Muscle layer of colon (tissue), 2 donors: Measurements from ENCODE around the gene G2E3.
A peak's percentile ranks its signal among the peaks of the same experiment; 100 is the strongest.

Experiments
- H3K27ac ChIP-seq: one replicate; pipeline ENCODE4 v1.7.0; 2013; ENCODE audit warnings: low read depth, mild to moderate bottlenecking, low read length, moderate library complexity
- H3K27me3 ChIP-seq, 2 donors: one replicate each; pipeline ENCODE4 v1.7.0; 2013; ENCODE audit warnings: low read length in 2 of 2, mild to moderate bottlenecking in 2 of 2; ENCODE audit not compliant: insufficient read depth in 2 of 2, control insufficient read depth in 1 of 2
- H3K36me3 ChIP-seq: one replicate; pipeline ENCODE4 v1.7.0; 2013; ENCODE audit warnings: mild to moderate bottlenecking, low read length; ENCODE audit not compliant: insufficient read depth
- H3K4me1 ChIP-seq: one replicate; pipeline ENCODE4 v1.7.0; 2013; ENCODE audit warnings: mild to moderate bottlenecking, low read length; ENCODE audit not compliant: insufficient read depth
- H3K4me3 ChIP-seq, 2 donors: one replicate each; pipeline ENCODE4 v1.7.0; 2013; ENCODE audit warnings: low read length in 2 of 2, low read depth in 1 of 2, mild to moderate bottlenecking in 1 of 2, moderate library complexity in 1 of 2
- H3K9ac ChIP-seq: one replicate; pipeline ENCODE4 v1.7.0; 2013; ENCODE audit warnings: low read length
- H3K9me3 ChIP-seq: one replicate; pipeline ENCODE4 v1.7.0; 2013; ENCODE audit warnings: mild to moderate bottlenecking, low read length
- donor health status: abdominal sarcoma.
- donor health status: Adenocarcinoma of cecum.

The G2E3 gene

GRCh38 chr14:30558675-30559555 lies at the start of gene G2E3:
TSS of gene G2E3 (plus strand) at chr14:30559158. CDS start at chr14:30581080, 21,922 bp downstream.
- Histone ChIP-seq H3K4me1 (peaks cover 14% of the 10 kb centered on the region), H3K27me3 (no peaks in the 10 kb centered on the region), H3K4me3 (peak within 1 kb of the TSS; percentile 95 to 96)

GRCh38 chr14:30517737-30518136 lies 41.2 kb upstream of the G2E3 start:
- no peak overlapping the region for H3K4me3 ChIP-seq
- H3K36me3 ChIP-seq: no peaks in the 10 kb centered on the region
- no peaks in the 10 kb centered on the region for H3K4me1 ChIP-seq
- no peak overlapping the region for H3K9ac ChIP-seq
- no peaks in the 10 kb centered on the region for H3K9me3 ChIP-seq
- no peaks in the 10 kb centered on the region for H3K27me3 ChIP-seq
- H3K27ac ChIP-seq: no peak overlapping the region

More at GRCh38 chr14:30558675-30559555, at the start of gene G2E3:
- no peaks in the 10 kb centered on the region for H3K9me3 ChIP-seq
- no peaks in the 10 kb centered on the region for H3K36me3 ChIP-seq
- H3K9ac ChIP-seq: peak within 1 kb of the TSS; percentile 72
- H3K27ac ChIP-seq: peak within 1 kb of the TSS; percentile 93

- Histone ChIP-seq H3K4me3 (no peak overlapping the region), H3K9me3 (no peaks in the 10 kb centered on the region), H3K9ac (no peak overlapping the region), H3K36me3 (no peaks in the 10 kb centered on the region), H3K27ac (no peak overlapping the region), H3K27me3 (no peaks in the 10 kb centered on the region), H3K4me1 (no peaks in the 10 kb centered on the region)
Observed at GRCh38 chr14:30518867-30519560, 39.9 kb upstream of the G2E3 start.

GRCh38 chr14:30519961-30520360 lies 39.0 kb upstream of the G2E3 start:
- H3K4me1 ChIP-seq: no peaks in the 10 kb centered on the region
- no peak overlapping the region for H3K4me3 ChIP-seq
- H3K9ac ChIP-seq: no peak overlapping the region
- H3K9me3 ChIP-seq: no peaks in the 10 kb centered on the region
- H3K27ac ChIP-seq: no peak overlapping the region
- H3K36me3 ChIP-seq: no peaks in the 10 kb centered on the region
- H3K27me3 ChIP-seq: no peaks in the 10 kb centered on the region

GRCh38 chr14:30520536-30520935 lies 38.4 kb upstream of the G2E3 start:
- Histone ChIP-seq H3K27ac (no peak overlapping the region), H3K9me3 (no peaks in the 10 kb centered on the region), H3K36me3 (no peaks in the 10 kb centered on the region), H3K27me3 (no peaks in the 10 kb centered on the region), H3K9ac (no peak overlapping the region), H3K4me3 (no peak overlapping the region), H3K4me1 (no peaks in the 10 kb centered on the region)

- H3K27me3 ChIP-seq: no peaks in the 10 kb centered on the region
- H3K27ac ChIP-seq: no peak overlapping the region
- no peaks in the 10 kb centered on the region for H3K4me1 ChIP-seq
- H3K9me3 ChIP-seq: no peaks in the 10 kb centered on the region
- no peak overlapping the region for H3K9ac ChIP-seq
- no peak overlapping the region for H3K4me3 ChIP-seq
- no peaks in the 10 kb centered on the region for H3K36me3 ChIP-seq
Observed at GRCh38 chr14:30521899-30522736, 36.8 kb upstream of the G2E3 start.

GRCh38 chr14:30525833-30526232 lies 33.1 kb upstream of the G2E3 start:
- H3K9me3 ChIP-seq: no peaks in the 10 kb centered on the region
- H3K27me3 ChIP-seq: no peaks in the 10 kb centered on the region
- H3K4me1 ChIP-seq: no peaks in the 10 kb centered on the region
- H3K36me3 ChIP-seq: no peaks in the 10 kb centered on the region
- no peak overlapping the region for H3K27ac ChIP-seq
- H3K4me3 ChIP-seq: no peak overlapping the region
- H3K9ac ChIP-seq: no peak overlapping the region

GRCh38 chr14:30527196-30527595 lies 31.8 kb upstream of the G2E3 start:
- no peak overlapping the region for H3K9ac ChIP-seq

GRCh38 chr14:30528119-30528518 lies 30.8 kb upstream of the G2E3 start:
- H3K36me3 ChIP-seq: no peaks in the 10 kb centered on the region
- H3K9ac ChIP-seq: no peak overlapping the region
- no peaks in the 10 kb centered on the region for H3K4me1 ChIP-seq
- no peak overlapping the region for H3K4me3 ChIP-seq
- no peak overlapping the region for H3K27ac ChIP-seq
- H3K9me3 ChIP-seq: no peaks in the 10 kb centered on the region
- H3K27me3 ChIP-seq: no peaks in the 10 kb centered on the region

More at GRCh38 chr14:30527196-30527595, 31.8 kb upstream of the G2E3 start:
- Histone ChIP-seq H3K27me3 (no peaks in the 10 kb centered on the region), H3K27ac (no peak overlapping the region), H3K9me3 (no peaks in the 10 kb centered on the region), H3K4me1 (no peaks in the 10 kb centered on the region), H3K4me3 (no peak overlapping the region), H3K36me3 (no peaks in the 10 kb centered on the region)

GRCh38 chr14:30528778-30529642 lies 29.9 kb upstream of the G2E3 start:
- Histone ChIP-seq H3K36me3 (no peaks in the 10 kb centered on the region), H3K9ac (no peak overlapping the region), H3K4me3 (no peak overlapping the region), H3K27ac (no peak overlapping the region), H3K27me3 (no peaks in the 10 kb centered on the region), H3K4me1 (no peaks in the 10 kb centered on the region), H3K9me3 (no peaks in the 10 kb centered on the region)
